HepG2 (cell line): ENCODE measurements around the gene RECK. TPM values are rescaled to one million over a fixed set of nuclear protein-coding genes. Genes with fewer than 3 reads are reported as not detected.

Source experiments
- ATAC-seq: fragments of 200-7000 bp; cut with Tn5 transposase; 3 replicates; pipeline ENCODE4 v1.9.1; 2020; ENCODE audit warnings: mild to moderate bottlenecking, moderate library complexity
- BruUV-seq: library from RNA; stranded (reverse); fragments of 400-500 nt; replicated peaks from 2 replicates; lab custom pipeline; 2021; lab: Mats Ljungman, UMichigan
- CTCF ChIA-PET: fragments of 300-600 bp; formaldehyde crosslinking; extraction: SDS; loops from one replicate; lab custom pipeline; 2021; ENCODE audit warnings: low total read pairs, inconsistent platforms, low intra/inter-chr PET ratio; lab: Yijun Ruan, JAX
- POLR2A ChIA-PET: fragments of 350-600 bp; sonication (Branson Sonifier 250); formaldehyde crosslinking; loops from one replicate; lab custom pipeline; 2020; ENCODE audit warnings: antibody characterized with exemption, inconsistent platforms; lab: Yijun Ruan, JAX
- DNase-seq: peaks from one replicate; pipeline ENCODE4 v3.0.0-alpha.2; 2015; ENCODE audit warnings: low spot score
- FAIRE-seq: peaks from 3 replicates; lab custom pipeline; 2011; peaks lifted over from hg19 to GRCh38; lab: Jason Lieb, UNC
- H2AFZ ChIP-seq: one replicate; pipeline ENCODE4 v1.6.1; 2011; ENCODE audit warnings: low read length, inconsistent platforms
- H3K27ac ChIP-seq: fragments of 300-600 bp; 3 replicates; pipeline ENCODE4 v1.8.0; 2011; ENCODE audit warnings: mixed run types, mild to moderate bottlenecking, mixed read lengths, low read length, inconsistent platforms; ENCODE audit not compliant: insufficient read depth; ENCODE audit errors: extremely low read length
- H3K27me3 ChIP-seq, 2 experiments: fragments of 200-600 bp in 1 of 2; 2 replicates in 1 of 2; 3 replicates in 1 of 2; pipeline versions ENCODE4 v1.6.0 to v1.8.0; 2011; ENCODE audit warnings: low read length in 2 of 2, mild to moderate bottlenecking in 2 of 2, moderate library complexity in 2 of 2, inconsistent platforms in 1 of 2; ENCODE audit not compliant: insufficient read depth in 2 of 2, control insufficient read depth in 1 of 2
- H3K36me3 ChIP-seq, 2 experiments: fragments of 200-600 bp in 1 of 2; replicated peaks in 1 of 2; 2 replicates in 1 of 2; 3 replicates in 1 of 2; pipeline versions ENCODE4 v1.5.1 to v1.8.0; 2011; ENCODE audit warnings: low read length in 2 of 2, inconsistent platforms in 1 of 2; ENCODE audit not compliant: insufficient read depth in 2 of 2, control insufficient read depth in 1 of 2
- H3K4me1 ChIP-seq: 2 replicates; pipeline ENCODE4 v1.5.1; 2012; ENCODE audit warnings: low read length, inconsistent platforms; ENCODE audit not compliant: insufficient read depth
- H3K4me2 ChIP-seq: 2 replicates; pipeline ENCODE4 v1.6.0; 2011; ENCODE audit warnings: low read depth, low read length, inconsistent platforms
- H3K4me3 ChIP-seq, 3 experiments: fragments of 200-600 bp in 1 of 3; sonication (generic), shearing (Covaris generic) in 1 of 3; replicated peaks in 1 of 3; 2 replicates each; pipeline ENCODE4 v1.5.1; 2011 to 2016; ENCODE audit warnings: low read length in 3 of 3, inconsistent platforms in 2 of 3, low read depth in 2 of 3, mild to moderate bottlenecking in 2 of 3, control low read depth in 1 of 3, mixed read lengths in 1 of 3; ENCODE audit not compliant: insufficient read depth in 1 of 3
- H3K79me2 ChIP-seq: one replicate; pipeline ENCODE4 v1.6.1; 2011; ENCODE audit warnings: low read length, inconsistent platforms; ENCODE audit not compliant: insufficient read depth
- H3K9ac ChIP-seq: 2 replicates; pipeline ENCODE4 v1.6.0; 2011; ENCODE audit warnings: mild to moderate bottlenecking, low read depth, low read length, inconsistent platforms; ENCODE audit not compliant: insufficient read depth
- H3K9me3 ChIP-seq: 2 replicates; pipeline ENCODE4 v1.5.1; 2012; ENCODE audit warnings: mild to moderate bottlenecking, low read length
- H4K20me1 ChIP-seq: 2 replicates; pipeline ENCODE4 v1.6.0; 2011; ENCODE audit warnings: inconsistent platforms, mild to moderate bottlenecking, low read length, moderate library complexity; ENCODE audit not compliant: insufficient read depth
- ZMYM3 ChIP-seq: sonication (generic); formaldehyde crosslinking; IDR thresholded peaks from 2 replicates; pipeline ENCODE4 v1.5.1; 2020; ENCODE audit warnings: mild to moderate bottlenecking, missing genetic modification reagents
- ZNF354B ChIP-seq: sonication (generic); formaldehyde crosslinking; IDR thresholded peaks from 2 replicates; pipeline ENCODE4 v1.8.0; 2022; ENCODE audit warnings: mild to moderate bottlenecking, missing genetic modification reagents
- ZNF737 ChIP-seq: sonication (generic); formaldehyde crosslinking; IDR thresholded peaks from 2 replicates; pipeline ENCODE4 v1.5.0; 2020; ENCODE audit warnings: missing genetic modification reagents, mild to moderate bottlenecking, borderline replicate concordance
- WGBS: methylation state at CpG from one replicate; pipeline ENCODE4 v1.1.6; 2017; ENCODE audit warnings: low lambda C conversion rate; 5-methylcytosine and 5-hydroxymethylcytosine counted together
- in situ Hi-C: cut with HindIII; loops from 2 replicates; pipeline ENCODE4 v1.10.0; 2017; ENCODE audit warnings: low pct_unique_long_range_greater_than_20kb; ENCODE audit not compliant: extremely low pct_ligation_motif_present
- intact Hi-C: fragments of 100-400 bp; cut with micrococcal nuclease; formaldehyde crosslinking; loops from one replicate; pipeline ENCODE4 v1.10.0; 2022; ENCODE audit not compliant: unreplicated experiment
- polyA plus RNA-seq, 8 experiments: library from polyadenylated mRNA; depleted of rRNA in 3 of 8; stranded (reverse) in 7 of 8; unstranded in 1 of 8; fragments of >200 nt; fragmentation: Illumina TruSeq in 4 of 8; extraction: Trizol in 4 of 8; gene quantifications; 2 replicates each; pipeline versions ENCODE4 v1.2.1 to v1.2.3, GENCODE V29; 2011 to 2016; ENCODE audit warnings: low read depth in 4 of 8, missing spikeins in 1 of 8, mixed read lengths in 1 of 8; ENCODE audit not compliant: insufficient read depth in 1 of 8
- small RNA-seq, 3 experiments: library from RNA; depleted of rRNA; stranded (forward); fragments of <200 nt; gene quantifications; one replicate each; pipeline ENCODE3, GENCODE V24; 2012; ENCODE audit warnings: low read depth in 2 of 3, low replicate concordance in 1 of 3; ENCODE audit not compliant: insufficient read length in 3 of 3, insufficient read depth in 2 of 3
- total RNA-seq, 5 experiments: library from RNA; depleted of rRNA; stranded (reverse); fragments of >200 nt; fragmentation: Illumina TruSeq; extraction: Trizol; gene quantifications; 2 replicates each; pipeline ENCODE4 v1.2.3, GENCODE V29; 2016; ENCODE audit warnings: low read depth in 1 of 5

Gene RECK
- total and polyA plus RNA-seq, 2 of the 13 experiments (the other 11 are each of a cell fraction or from before 2014, with no cell fraction given): 3.1 to 4.8 TPM

GRCh38 chr9:36170531-36170930 lies 133.8 kb downstream of the RECK start (continued):
- no peak for TF ChIP-seq ZNF737

- POLR2A ChIA-PET: no interaction called here
- H3K9me3 ChIP-seq: no peaks in the 10 kb centered on the region
- WGBS: 64% methylated on average over 2 of the region's 2 CpGs
- CTCF ChIA-PET: no interaction called here
- H3K79me2 ChIP-seq: no peaks in the 10 kb centered on the region
- ATAC-seq (no peak), FAIRE-seq (no peak), DNase-seq (no peak)
- no peaks in the 10 kb centered on the region for H4K20me1 ChIP-seq
- H3K4me1 ChIP-seq: no peaks in the 10 kb centered on the region
- H3K36me3 ChIP-seq: no peaks in the 10 kb centered on the region
- no peak overlapping the region for H3K27ac ChIP-seq
- intact Hi-C loops (no loop called here), in situ Hi-C loops (no loop called here)
- BruUV-seq: no TSS peak
- no peak overlapping the region for H3K4me2 ChIP-seq
- H2AFZ ChIP-seq: no peak overlapping the region
- H3K27me3 ChIP-seq: peaks cover 5 to 37% of the 10 kb centered on the region in 2 experiments; a peak in 4 of 5 replicates
- H3K9ac ChIP-seq: no peak overlapping the region
- TF ChIP-seq ZMYM3 (CRISPR knock-in tag) (no peak), ZNF354B (CRISPR knock-in tag) (no peak)
- no peak overlapping the region for H3K4me3 ChIP-seq
Measured at GRCh38 chr9:36173861-36174260, 137.1 kb downstream of the RECK start.

Small RNAs within 50 kb of the gene (small RNA-seq; reads per million reads assigned to genes)
- 0 reads per million in 3 experiments for gene RF02275

Other genes starting within 250 kb of the RECK start
- gene NPR2, start 245.3 kb upstream of the RECK start, total RNA-seq (2016; rRNA removed; fragmentation: Illumina TruSeq; extraction: Trizol): 4.6 and 7.4 TPM in 2 replicates
- gene NPR2, start 245.3 kb upstream of the RECK start, polyA plus RNA-seq (2011; rRNA removed): 9.3 and 9.4 TPM in 2 replicates
- 0.27 TPM in 1 of 2 replicates, not detected in the other for gene SPAG8, start 224.7 kb upstream of the RECK start, total RNA-seq (2016; rRNA removed; fragmentation: Illumina TruSeq; extraction: Trizol)
- 0.18 and 0.22 TPM in 2 replicates for gene SPAG8, start 224.7 kb upstream of the RECK start, polyA plus RNA-seq (2011; rRNA removed)
- 51.4 and 56.2 TPM in 2 replicates for gene HINT2, start 221.9 kb upstream of the RECK start, total RNA-seq (2016; rRNA removed; fragmentation: Illumina TruSeq; extraction: Trizol)
- gene HINT2, start 221.9 kb upstream of the RECK start, polyA plus RNA-seq (2011; rRNA removed): 37.9 and 41.5 TPM in 2 replicates
- not detected in 2 replicates for gene FAM221B, start 208.2 kb upstream of the RECK start, total RNA-seq (2016; rRNA removed; fragmentation: Illumina TruSeq; extraction: Trizol)
- gene FAM221B, start 208.2 kb upstream of the RECK start, polyA plus RNA-seq (2011; rRNA removed): not detected in 2 replicates
- gene TMEM8B, start 207.7 kb upstream of the RECK start, total RNA-seq (2016; rRNA removed; fragmentation: Illumina TruSeq; extraction: Trizol): 1.5 and 2.1 TPM in 2 replicates
- 2.7 and 3.9 TPM in 2 replicates for gene TMEM8B, start 207.7 kb upstream of the RECK start, polyA plus RNA-seq (2011; rRNA removed)
- gene OR13J1, start 166.5 kb upstream of the RECK start, total RNA-seq (2016; rRNA removed; fragmentation: Illumina TruSeq; extraction: Trizol): not detected in 2 replicates
- gene OR13J1, start 166.5 kb upstream of the RECK start, polyA plus RNA-seq (2011; rRNA removed): not detected in 2 replicates
- gene HRCT1, start 130.7 kb upstream of the RECK start, total RNA-seq (2016; rRNA removed; fragmentation: Illumina TruSeq; extraction: Trizol): not detected in 2 replicates
- gene HRCT1, start 130.7 kb upstream of the RECK start, polyA plus RNA-seq (2011; rRNA removed): 0.13 and 0.44 TPM in 2 replicates
- gene SPAAR, start 127.4 kb upstream of the RECK start, total RNA-seq (2016; rRNA removed; fragmentation: Illumina TruSeq; extraction: Trizol): 0.07 TPM in 1 of 2 replicates, not detected in the other
- not detected in 2 replicates for gene SPAAR, start 127.4 kb upstream of the RECK start, polyA plus RNA-seq (2011; rRNA removed)
- gene OR2S2, start 78.8 kb upstream of the RECK start, total RNA-seq (2016; rRNA removed; fragmentation: Illumina TruSeq; extraction: Trizol): not detected in 2 replicates
- not detected in 2 replicates for gene OR2S2, start 78.8 kb upstream of the RECK start, polyA plus RNA-seq (2011; rRNA removed)
- 0.27 and 0.42 TPM in 2 replicates for gene GLIPR2, start 99.8 kb downstream of the RECK start, total RNA-seq (2016; rRNA removed; fragmentation: Illumina TruSeq; extraction: Trizol)
- 0.08 and 0.29 TPM in 2 replicates for gene GLIPR2, start 99.8 kb downstream of the RECK start, polyA plus RNA-seq (2011; rRNA removed)
- gene CCIN, start 132.5 kb downstream of the RECK start, total RNA-seq (2016; rRNA removed; fragmentation: Illumina TruSeq; extraction: Trizol): not detected in 2 replicates
- not detected in 2 replicates for gene CCIN, start 132.5 kb downstream of the RECK start, polyA plus RNA-seq (2011; rRNA removed)
- 222 and 227 TPM in 2 replicates for gene CLTA, start 154.0 kb downstream of the RECK start, total RNA-seq (2016; rRNA removed; fragmentation: Illumina TruSeq; extraction: Trizol)
- gene CLTA, start 154.0 kb downstream of the RECK start, polyA plus RNA-seq (2011; rRNA removed): 110 and 143 TPM in 2 replicates
- 24.1 and 38.8 TPM in 2 replicates for gene GNE, start 221.5 kb downstream of the RECK start, total RNA-seq (2016; rRNA removed; fragmentation: Illumina TruSeq; extraction: Trizol)
- gene GNE, start 221.5 kb downstream of the RECK start, polyA plus RNA-seq (2011; rRNA removed): 15.9 and 16.1 TPM in 2 replicates